ENCODE results near the gene IFT74. TPM values are rescaled to one million over a fixed set of nuclear protein-coding genes. Genes with fewer than 3 reads are reported as not detected.

Gene IFT74
- total and polyA plus RNA-seq, 2 donors (not counting 1 experiment from before 2014, with no cell fraction given): 12.8 to 18.0 TPM

DNA sequence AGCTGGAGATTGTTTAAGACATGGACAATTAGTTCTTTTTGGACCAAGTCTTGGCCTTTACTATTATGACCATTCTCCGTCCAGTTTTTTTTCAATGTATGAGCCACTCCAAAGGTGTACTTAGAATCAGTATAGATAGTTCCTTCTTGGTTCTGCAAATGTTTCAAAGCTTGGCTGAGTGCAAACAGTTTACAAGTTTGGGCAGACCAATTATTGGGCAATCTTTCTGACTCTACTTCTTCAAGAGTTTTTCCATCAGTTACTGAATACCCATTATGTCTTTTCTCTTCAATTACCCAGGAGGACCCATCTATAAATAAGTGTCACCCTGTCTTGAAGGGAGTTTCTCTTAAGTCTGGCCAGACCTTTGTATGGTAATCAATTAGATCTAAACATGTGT, 15.5 kb downstream of the IFT74 start:
- TF ChIP-seq, protein P1, sequence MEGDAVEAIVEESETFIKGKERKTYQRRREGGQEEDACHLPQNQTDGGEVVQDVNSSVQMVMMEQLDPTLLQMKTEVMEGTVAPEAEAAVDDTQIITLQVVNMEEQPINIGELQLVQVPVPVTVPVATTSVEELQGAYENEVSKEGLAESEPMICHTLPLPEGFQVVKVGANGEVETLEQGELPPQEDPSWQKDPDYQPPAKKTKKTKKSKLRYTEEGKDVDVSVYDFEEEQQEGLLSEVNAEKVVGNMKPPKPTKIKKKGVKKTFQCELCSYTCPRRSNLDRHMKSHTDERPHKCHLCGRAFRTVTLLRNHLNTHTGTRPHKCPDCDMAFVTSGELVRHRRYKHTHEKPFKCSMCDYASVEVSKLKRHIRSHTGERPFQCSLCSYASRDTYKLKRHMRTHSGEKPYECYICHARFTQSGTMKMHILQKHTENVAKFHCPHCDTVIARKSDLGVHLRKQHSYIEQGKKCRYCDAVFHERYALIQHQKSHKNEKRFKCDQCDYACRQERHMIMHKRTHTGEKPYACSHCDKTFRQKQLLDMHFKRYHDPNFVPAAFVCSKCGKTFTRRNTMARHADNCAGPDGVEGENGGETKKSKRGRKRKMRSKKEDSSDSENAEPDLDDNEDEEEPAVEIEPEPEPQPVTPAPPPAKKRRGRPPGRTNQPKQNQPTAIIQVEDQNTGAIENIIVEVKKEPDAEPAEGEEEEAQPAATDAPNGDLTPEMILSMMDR (conservative IDR thresholded peaks at IDR 0.05 in 1 of 2, IDR thresholded peaks at IDR 0.05 in 1 of 2; ENCODE audit: low read depth in 1 of 2, low read length in 2 of 2): no peak
- TF ChIP-seq EZH2 (IDR thresholded peaks at IDR 0.05; ENCODE audit: low read length, missing control alignments): no peak
- no peak overlapping the region for H2AFZ ChIP-seq (ENCODE audit: low read length)

DNA sequence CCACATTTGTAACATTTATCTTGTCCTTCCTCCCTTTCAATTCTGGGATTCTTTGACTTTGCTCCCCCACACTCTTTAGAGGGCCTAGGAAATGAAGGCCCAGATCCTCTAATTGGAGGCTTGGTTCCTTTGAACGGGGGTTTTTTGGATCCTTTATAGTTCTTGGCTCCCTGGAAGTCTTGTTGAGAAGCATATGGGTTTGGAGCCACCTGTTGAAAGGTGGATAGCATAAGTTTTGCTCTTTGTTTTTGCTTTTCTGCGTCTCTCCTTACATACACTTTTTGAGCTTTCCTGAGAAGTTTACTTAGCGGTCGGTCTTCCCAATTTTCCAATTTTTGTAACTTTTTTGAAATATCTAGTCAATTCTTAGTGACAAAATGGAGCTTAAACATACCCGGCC, 17.8 kb downstream of the IFT74 start:
- Histone ChIP-seq H4K20me1 (ENCODE audit: control insufficient read depth, extremely low read depth, insufficient read depth, low read length) (no peaks in the 10 kb centered on the region), H2AFZ (ENCODE audit: low read length) (no peak overlapping the region), H3K27ac (ENCODE audit: insufficient read depth, low read length) (no peak overlapping the region), H3K4me3 (replicated peaks in 1 of 4; ENCODE audit: control extremely low read depth in 1 of 4, insufficient read depth in 1 of 4, low read depth in 3 of 4, low read length in 4 of 4) (no peak overlapping the region), H3K4me2 (ENCODE audit: extremely low read depth, insufficient read depth, low read length) (no peak overlapping the region), H3K27me3 (ENCODE audit: control insufficient read depth, insufficient read depth, low read length) (no peaks in the 10 kb centered on the region), H3K9me3 (ENCODE audit: control insufficient read depth, insufficient read depth, low read depth, low read length) (no peaks in the 10 kb centered on the region), H3K9ac (ENCODE audit: insufficient read depth, low read length) (no peak overlapping the region), H3K36me3 (ENCODE audit: control insufficient read depth, insufficient read depth, low read length) (no peaks in the 10 kb centered on the region), H3K4me1 (ENCODE audit: control insufficient read depth, extremely low read depth, insufficient read depth, low read length) (no peaks in the 10 kb centered on the region), H3K79me2 (ENCODE audit: control insufficient read depth, insufficient read depth, low read length) (no peaks in the 10 kb centered on the region)
- TF ChIP-seq EZH2 (IDR thresholded peaks at IDR 0.05; ENCODE audit: low read length, missing control alignments): no peak
- TF ChIP-seq, protein P1 (conservative IDR thresholded peaks at IDR 0.05 in 1 of 2, IDR thresholded peaks at IDR 0.05 in 1 of 2; ENCODE audit: low read depth in 1 of 2, low read length in 2 of 2): no peak
- DNase-seq (ENCODE audit: low read depth in 2 of 2): no peak

More for the DNA sequence above, 15.5 kb downstream of the IFT74 start:
- Histone ChIP-seq H3K9me3 (ENCODE audit: control insufficient read depth, insufficient read depth, low read depth, low read length) (no peaks in the 10 kb centered on the region), H3K4me1 (ENCODE audit: control insufficient read depth, extremely low read depth, insufficient read depth, low read length) (no peaks in the 10 kb centered on the region), H3K4me2 (ENCODE audit: extremely low read depth, insufficient read depth, low read length) (no peak overlapping the region), H3K27me3 (ENCODE audit: control insufficient read depth, insufficient read depth, low read length) (no peaks in the 10 kb centered on the region), H3K27ac (ENCODE audit: insufficient read depth, low read length) (no peak overlapping the region), H3K79me2 (ENCODE audit: control insufficient read depth, insufficient read depth, low read length) (no peaks in the 10 kb centered on the region), H3K9ac (ENCODE audit: insufficient read depth, low read length) (no peak overlapping the region), H4K20me1 (ENCODE audit: control insufficient read depth, extremely low read depth, insufficient read depth, low read length) (no peaks in the 10 kb centered on the region), H3K36me3 (ENCODE audit: control insufficient read depth, insufficient read depth, low read length) (no peaks in the 10 kb centered on the region), H3K4me3 (replicated peaks in 1 of 4; ENCODE audit: control extremely low read depth in 1 of 4, insufficient read depth in 1 of 4, low read depth in 3 of 4, low read length in 4 of 4) (no peak overlapping the region)
- DNase-seq (ENCODE audit: low read depth in 2 of 2): no peak

DNA sequence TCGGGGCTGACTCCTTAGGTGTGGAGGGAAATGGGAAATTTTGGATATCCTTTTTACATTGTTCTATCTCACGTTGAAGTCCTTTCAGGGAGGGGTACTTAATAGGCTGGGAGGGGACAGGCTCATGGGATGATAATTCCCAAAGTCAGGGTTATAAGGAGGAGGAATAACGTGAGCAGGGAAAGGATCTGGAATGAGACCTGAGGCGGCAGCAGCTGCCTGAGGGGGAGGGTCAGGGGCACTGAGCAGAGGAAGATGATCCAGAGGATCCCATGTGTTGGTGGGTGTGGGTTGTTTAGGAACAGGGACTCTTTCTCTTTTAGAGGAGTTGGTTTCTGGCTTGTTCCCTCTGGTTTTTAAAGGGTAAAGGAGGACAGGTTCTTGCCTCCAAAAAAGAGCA, 18.7 kb downstream of the IFT74 start:
- Histone ChIP-seq H4K20me1 (ENCODE audit: control insufficient read depth, extremely low read depth, insufficient read depth, low read length) (no peaks in the 10 kb centered on the region), H3K9ac (ENCODE audit: insufficient read depth, low read length) (no peak overlapping the region), H3K27me3 (ENCODE audit: control insufficient read depth, insufficient read depth, low read length) (no peaks in the 10 kb centered on the region), H3K4me1 (ENCODE audit: control insufficient read depth, extremely low read depth, insufficient read depth, low read length) (no peaks in the 10 kb centered on the region), H3K9me3 (ENCODE audit: control insufficient read depth, insufficient read depth, low read depth, low read length) (no peaks in the 10 kb centered on the region), H3K4me3 (replicated peaks in 1 of 4; ENCODE audit: control extremely low read depth in 1 of 4, insufficient read depth in 1 of 4, low read depth in 3 of 4, low read length in 4 of 4) (no peak overlapping the region), H3K79me2 (ENCODE audit: control insufficient read depth, insufficient read depth, low read length) (no peaks in the 10 kb centered on the region), H3K27ac (ENCODE audit: insufficient read depth, low read length) (no peak overlapping the region), H3K36me3 (ENCODE audit: control insufficient read depth, insufficient read depth, low read length) (no peaks in the 10 kb centered on the region), H2AFZ (ENCODE audit: low read length) (no peak overlapping the region), H3K4me2 (ENCODE audit: extremely low read depth, insufficient read depth, low read length) (no peak overlapping the region)
- DNase-seq (ENCODE audit: low read depth in 2 of 2): no peak
- TF ChIP-seq, protein P1 (conservative IDR thresholded peaks at IDR 0.05 in 1 of 2, IDR thresholded peaks at IDR 0.05 in 1 of 2; ENCODE audit: low read depth in 1 of 2, low read length in 2 of 2): no peak
- TF ChIP-seq EZH2 (IDR thresholded peaks at IDR 0.05; ENCODE audit: low read length, missing control alignments): no peak
